Fibroblast of skin of right biceps (primary cell): ENCODE results near the gene TBL1X.
"Not testable (repeated sequence)": the region's sequence is repeated elsewhere in the genome, so short reads cannot be mapped to it uniquely, and the experiment has no call there.

ENCODE experiments used
- DNase-seq: peaks from one replicate; pipeline ENCODE4 v3.0.0-alpha.2; 2013

Gene TBL1X

GRCh38 chrX:9464435-9465371 lies at the start of gene TBL1X:
TSS of gene TBL1X (plus strand) at chrX:9465058. CDS start at chrX:9653587, 188,529 bp downstream.
- DNase-seq, result peak; percentile 64

GRCh38 chrX:9416562-9417348 lies 48.1 kb upstream of the TBL1X start:
- peak; percentile 31 for DNase-seq

- DNase-seq, result no peak
Measured at GRCh38 chrX:9418262-9418661, 46.6 kb upstream of the TBL1X start.

GRCh38 chrX:9420275-9421265 lies 44.3 kb upstream of the TBL1X start:
- peak; percentile 29 for DNase-seq

- no peak for DNase-seq
Measured at GRCh38 chrX:9429767-9430166, 35.1 kb upstream of the TBL1X start.

- DNase-seq, result peak; percentile 20
Measured at GRCh38 chrX:9430346-9430921, 34.4 kb upstream of the TBL1X start.

- DNase-seq, result no peak
Measured at GRCh38 chrX:9431281-9431680, 33.6 kb upstream of the TBL1X start.

- DNase-seq, result no peak
Measured at GRCh38 chrX:9433596-9433995, 31.3 kb upstream of the TBL1X start.

GRCh38 chrX:9434051-9434550 lies 30.8 kb upstream of the TBL1X start:
- no peak for DNase-seq

GRCh38 chrX:9435086-9435485 lies 29.8 kb upstream of the TBL1X start:
- peak; percentile 38 for DNase-seq

GRCh38 chrX:9436812-9437211 lies 28.0 kb upstream of the TBL1X start:
- DNase-seq, result no peak

- peak; percentile 34 for DNase-seq
Measured at GRCh38 chrX:9438933-9439494, 25.8 kb upstream of the TBL1X start.

GRCh38 chrX:9440116-9440844 lies 24.6 kb upstream of the TBL1X start:
- DNase-seq, result no peak

GRCh38 chrX:9442056-9442455 lies 22.8 kb upstream of the TBL1X start:
- no peak for DNase-seq

GRCh38 chrX:9443327-9443726 lies 21.5 kb upstream of the TBL1X start:
- no peak for DNase-seq

GRCh38 chrX:9447906-9448305 lies 17.0 kb upstream of the TBL1X start:
- no peak for DNase-seq

GRCh38 chrX:9456250-9457074 lies 8.4 kb upstream of the TBL1X start:
- DNase-seq, result no peak

GRCh38 chrX:9458034-9458433 lies 6.8 kb upstream of the TBL1X start:
- DNase-seq, result not testable (repeated sequence)

- DNase-seq, result no peak
Measured at GRCh38 chrX:9458516-9459078, 6.3 kb upstream of the TBL1X start.
